Measurements from ENCODE around the gene RNF38. TPM values are rescaled to one million over a fixed set of nuclear protein-coding genes. Genes with fewer than 3 reads are reported as not detected.
"Not testable (repeated sequence)": the region's sequence is repeated elsewhere in the genome, so short reads cannot be mapped to it uniquely, and the experiment has no call there.

Gene RNF38
- total RNA-seq, 1 donor from 2014 or later, result 31.5 TPM

GRCh38 chr9:36345103-36345846 is 54.8 kb downstream of the RNF38 start:
- Mint-ChIP-seq H3K27me3 (ENCODE audit: insufficient read depth) (no peaks in the 10 kb centered on the region), H3K4me3 (no peak overlapping the region), H3K4me1 (ENCODE audit: low read depth) (peaks cover 12% of the 10 kb centered on the region), H3K9me3 (no peaks in the 10 kb centered on the region), H3K36me3 (ENCODE audit: low read depth) (peaks cover 37% of the 10 kb centered on the region), H3K27ac (no peak overlapping the region)
- intact Hi-C loops (cut with micrococcal nuclease), result no loop called here
- no peak for DNase-seq (ENCODE audit: low spot score)

- H3K4me3 Mint-ChIP-seq, result no peak overlapping the region
- no peaks in the 10 kb centered on the region for H3K27me3 Mint-ChIP-seq (ENCODE audit: insufficient read depth)
- peaks cover 40% of the 10 kb centered on the region for H3K36me3 Mint-ChIP-seq (ENCODE audit: low read depth)
- peaks cover 12% of the 10 kb centered on the region for H3K4me1 Mint-ChIP-seq (ENCODE audit: low read depth)
- no peaks in the 10 kb centered on the region for H3K9me3 Mint-ChIP-seq
- intact Hi-C loops (cut with micrococcal nuclease), result loop anchor here (2.0 kb wide), 1 partner anchor 57 kb away; no protein-coding TSS in a partner anchor
- no peak for DNase-seq (ENCODE audit: low spot score)
- peak overlapping the region; percentile 87 for H3K27ac Mint-ChIP-seq
Measured at GRCh38 chr9:36341936-36342577, 58.0 kb downstream of the RNF38 start.

GRCh38 chr9:36337865-36338264 is 62.2 kb downstream of the RNF38 start:
- peaks cover 37% of the 10 kb centered on the region for H3K36me3 Mint-ChIP-seq (ENCODE audit: low read depth)

DNA sequence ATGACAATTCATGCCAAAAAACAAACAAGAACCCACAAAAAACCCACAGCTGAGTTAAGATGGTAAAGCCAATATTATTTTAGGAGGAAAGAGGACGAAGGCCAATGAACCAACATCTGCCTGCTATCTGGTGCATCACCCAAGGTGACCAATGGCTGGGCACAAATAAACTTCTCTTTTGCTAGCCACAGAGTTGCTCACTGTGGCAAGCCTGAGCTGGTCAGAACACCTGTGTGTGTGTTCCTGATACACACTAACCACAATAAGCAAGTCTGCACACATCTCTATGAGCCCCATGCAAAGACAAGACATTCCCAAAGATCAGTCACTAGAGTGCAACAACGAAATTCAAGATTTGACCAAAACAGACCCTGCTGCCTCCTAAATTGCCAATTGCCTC is 63.1 kb downstream of the RNF38 start:
- no peak overlapping the region for H3K4me3 Mint-ChIP-seq
- no peaks in the 10 kb centered on the region for H3K27me3 Mint-ChIP-seq (ENCODE audit: insufficient read depth)
- peaks cover 33% of the 10 kb centered on the region for H3K36me3 Mint-ChIP-seq (ENCODE audit: low read depth)
- no peak for DNase-seq (ENCODE audit: low spot score)
- H3K4me1 Mint-ChIP-seq (ENCODE audit: low read depth), result peaks cover 3% of the 10 kb centered on the region
- no peak overlapping the region for H3K27ac Mint-ChIP-seq
- intact Hi-C loops (cut with micrococcal nuclease), result no loop called here
- no peaks in the 10 kb centered on the region for H3K9me3 Mint-ChIP-seq

More at GRCh38 chr9:36337865-36338264, 62.2 kb downstream of the RNF38 start:
- Mint-ChIP-seq H3K9me3 (no peaks in the 10 kb centered on the region), H3K27ac (no peak overlapping the region), H3K4me3 (no peak overlapping the region), H3K27me3 (ENCODE audit: insufficient read depth) (no peaks in the 10 kb centered on the region), H3K4me1 (ENCODE audit: low read depth) (peaks cover 9% of the 10 kb centered on the region)
- DNase-seq (ENCODE audit: low spot score), result no peak
- intact Hi-C loops (cut with micrococcal nuclease), result no loop called here

GRCh38 chr9:36336131-36336907 is 63.8 kb downstream of the RNF38 start:
- intact Hi-C loops (cut with micrococcal nuclease), result no loop called here
- H3K9me3 Mint-ChIP-seq, result no peaks in the 10 kb centered on the region
- H3K36me3 Mint-ChIP-seq (ENCODE audit: low read depth), result peaks cover 30% of the 10 kb centered on the region
- H3K4me1 Mint-ChIP-seq (ENCODE audit: low read depth), result no peaks in the 10 kb centered on the region
- no peak for DNase-seq (ENCODE audit: low spot score)
- no peak overlapping the region for H3K27ac Mint-ChIP-seq
- H3K27me3 Mint-ChIP-seq (ENCODE audit: insufficient read depth), result no peaks in the 10 kb centered on the region
- H3K4me3 Mint-ChIP-seq, result no peak overlapping the region

DNA sequence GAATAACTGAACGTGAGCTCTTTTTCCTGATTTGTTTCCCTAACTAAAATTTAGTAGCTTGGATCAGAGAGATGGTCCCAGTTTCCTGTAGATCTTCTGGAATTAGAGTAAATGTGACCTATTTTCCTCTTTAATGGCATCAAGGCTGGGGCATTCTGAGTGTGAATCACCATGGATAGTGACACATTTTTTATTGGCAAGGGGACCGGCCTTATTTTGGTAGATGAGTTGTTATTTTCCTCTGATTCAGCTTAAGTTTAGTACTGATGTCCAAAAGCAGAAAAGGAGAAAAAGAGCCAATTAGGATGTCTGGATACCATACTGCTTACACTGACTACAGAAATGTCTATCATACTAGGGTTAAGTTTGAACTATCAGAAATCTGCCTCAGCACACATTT is 68.1 kb downstream of the RNF38 start:
- no peaks in the 10 kb centered on the region for H3K4me1 Mint-ChIP-seq (ENCODE audit: low read depth)
- intact Hi-C loops (cut with micrococcal nuclease), result no loop called here
- H3K4me3 Mint-ChIP-seq, result no peak overlapping the region
- H3K36me3 Mint-ChIP-seq (ENCODE audit: low read depth), result peaks cover 6% of the 10 kb centered on the region
- no peak for DNase-seq (ENCODE audit: low spot score)
- no peaks in the 10 kb centered on the region for H3K9me3 Mint-ChIP-seq
- H3K27me3 Mint-ChIP-seq (ENCODE audit: insufficient read depth), result no peaks in the 10 kb centered on the region
- no peak overlapping the region for H3K27ac Mint-ChIP-seq

GRCh38 chr9:36328798-36329411 is 71.2 kb downstream of the RNF38 start:
- H3K36me3 Mint-ChIP-seq (ENCODE audit: low read depth), result peaks cover 1% of the 10 kb centered on the region
- no peaks in the 10 kb centered on the region for H3K9me3 Mint-ChIP-seq
- H3K4me1 Mint-ChIP-seq (ENCODE audit: low read depth), result no peaks in the 10 kb centered on the region
- DNase-seq (ENCODE audit: low spot score), result peak; percentile 28
- no peak overlapping the region for H3K4me3 Mint-ChIP-seq
- intact Hi-C loops (cut with micrococcal nuclease), result loop anchor here (1.0 to 2.0 kb wide), 5 partner anchors 81 to 374 kb away; partner anchors contain the start of gene CLTA
- no peak overlapping the region for H3K27ac Mint-ChIP-seq
- no peaks in the 10 kb centered on the region for H3K27me3 Mint-ChIP-seq (ENCODE audit: insufficient read depth)

GRCh38 chr9:36325081-36325828 is 74.8 kb downstream of the RNF38 start:
- no peak for DNase-seq (ENCODE audit: low spot score)
- intact Hi-C loops (cut with micrococcal nuclease), result no loop called here
- Mint-ChIP-seq H3K27ac (no peak overlapping the region), H3K9me3 (no peaks in the 10 kb centered on the region), H3K27me3 (ENCODE audit: insufficient read depth) (no peaks in the 10 kb centered on the region), H3K4me1 (ENCODE audit: low read depth) (no peaks in the 10 kb centered on the region), H3K4me3 (no peak overlapping the region), H3K36me3 (ENCODE audit: low read depth) (no peaks in the 10 kb centered on the region)

- Mint-ChIP-seq H3K36me3 (ENCODE audit: low read depth) (no peaks in the 10 kb centered on the region), H3K27ac (no peak overlapping the region), H3K4me3 (no peak overlapping the region), H3K9me3 (no peaks in the 10 kb centered on the region), H3K27me3 (ENCODE audit: insufficient read depth) (no peaks in the 10 kb centered on the region), H3K4me1 (ENCODE audit: low read depth) (no peaks in the 10 kb centered on the region)
- intact Hi-C loops (cut with micrococcal nuclease), result no loop called here
- DNase-seq (ENCODE audit: low spot score), result no peak
Measured at GRCh38 chr9:36323926-36324325, 76.1 kb downstream of the RNF38 start.

DNA sequence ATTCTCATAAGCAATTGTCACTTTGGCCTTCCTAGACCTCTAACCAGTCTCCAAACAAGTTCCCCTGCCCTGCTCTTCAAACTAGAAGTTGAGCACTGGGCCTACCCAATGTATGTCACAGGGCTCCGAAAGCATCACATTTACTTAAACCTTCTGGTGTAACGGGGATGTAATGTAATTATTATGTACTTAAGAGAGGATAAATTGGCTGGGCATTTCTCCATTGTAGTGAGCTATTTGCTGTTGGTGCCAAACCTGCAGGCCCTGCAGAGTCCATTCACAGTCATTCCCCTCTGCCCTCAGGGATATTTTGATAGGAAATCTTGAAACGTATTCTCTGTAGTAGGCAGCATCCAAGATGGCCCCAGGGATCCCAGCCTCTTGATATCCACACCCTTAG is 77.6 kb downstream of the RNF38 start:
- Mint-ChIP-seq H3K36me3 (ENCODE audit: low read depth) (no peaks in the 10 kb centered on the region), H3K4me1 (ENCODE audit: low read depth) (no peaks in the 10 kb centered on the region), H3K4me3 (no peak overlapping the region), H3K27ac (no peak overlapping the region), H3K27me3 (ENCODE audit: insufficient read depth) (no peaks in the 10 kb centered on the region), H3K9me3 (no peaks in the 10 kb centered on the region)
- intact Hi-C loops (cut with micrococcal nuclease), result no loop called here
- no peak for DNase-seq (ENCODE audit: low spot score)

DNA sequence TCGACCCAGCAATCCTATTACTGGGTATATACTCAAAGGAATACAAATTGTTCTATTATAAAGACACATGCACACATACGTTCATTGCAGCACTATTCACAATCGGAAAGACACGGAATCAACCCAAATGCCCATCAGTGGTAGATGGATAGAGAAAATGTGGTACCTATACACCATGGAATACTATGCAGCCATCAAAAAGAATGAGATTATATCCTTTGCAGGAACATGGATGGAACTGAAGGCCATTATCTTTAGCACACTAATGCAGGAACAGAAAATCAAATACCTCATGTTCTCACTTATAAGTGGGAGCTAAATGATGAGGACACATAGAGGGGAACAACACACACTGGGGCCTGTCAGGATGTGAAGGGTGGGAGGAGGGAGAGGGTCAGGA is 78.2 kb downstream of the RNF38 start:
- H3K4me1 Mint-ChIP-seq (ENCODE audit: low read depth); H3K36me3 Mint-ChIP-seq (ENCODE audit: low read depth); H3K4me3 Mint-ChIP-seq; intact Hi-C loops (cut with micrococcal nuclease); H3K9me3 Mint-ChIP-seq; H3K27ac Mint-ChIP-seq; H3K27me3 Mint-ChIP-seq (ENCODE audit: insufficient read depth); DNase-seq (ENCODE audit: low spot score): not testable (repeated sequence)

GRCh38 chr9:36320466-36320865 is 79.6 kb downstream of the RNF38 start:
- intact Hi-C loops (cut with micrococcal nuclease), result no loop called here
- H3K27ac Mint-ChIP-seq, result no peak overlapping the region
- H3K4me3 Mint-ChIP-seq, result no peak overlapping the region
- no peaks in the 10 kb centered on the region for H3K9me3 Mint-ChIP-seq
- no peak for DNase-seq (ENCODE audit: low spot score)
- no peaks in the 10 kb centered on the region for H3K36me3 Mint-ChIP-seq (ENCODE audit: low read depth)
- H3K27me3 Mint-ChIP-seq (ENCODE audit: insufficient read depth), result no peaks in the 10 kb centered on the region
- no peaks in the 10 kb centered on the region for H3K4me1 Mint-ChIP-seq (ENCODE audit: low read depth)

Measured in activated T-helper 1 cell treated with anti-CD3 and anti-CD28 coated beads, Interleukin-12 subunit alpha, Interleukin-12 subunit beta, Interleukin-2, Interleukin-4 antibody, amounts not matched to agents 30 ng/mL and 10 ng/mL and 1 ng/mL, durations not matched to agents 14 hours and 24 hours and 36 hours (primary cell).